Keratinocyte (primary cell): Measurements from ENCODE around the gene FOXN1. TPM values are rescaled to one million over a fixed set of nuclear protein-coding genes. Genes with fewer than 3 reads are reported as not detected.

Experiments
- DNase-seq: peaks from one replicate; pipeline ENCODE4 v3.0.0-alpha.2; 2011; ENCODE audit warnings: low read depth, missing footprints, low spot score
- FAIRE-seq: peaks from 2 replicates; lab custom pipeline; 2011; peaks lifted over from hg19 to GRCh38; lab: Jason Lieb, UNC
- H2AFZ ChIP-seq: 2 replicates; pipeline ENCODE4 v1.6.0; 2012; ENCODE audit warnings: low read length, control low read depth, inconsistent platforms; ENCODE audit not compliant: control insufficient read depth
- H3K27ac ChIP-seq: 2 replicates; pipeline ENCODE4 v1.5.1; 2011; ENCODE audit warnings: low read length; ENCODE audit not compliant: control insufficient read depth, insufficient read depth
- H3K27me3 ChIP-seq: 3 replicates; pipeline ENCODE4 v1.6.0; 2011; ENCODE audit warnings: low read length; ENCODE audit not compliant: control insufficient read depth, insufficient read depth; ENCODE audit errors: extremely low read depth
- H3K36me3 ChIP-seq, 2 experiments: 2 replicates in 1 of 2; 3 replicates in 1 of 2; pipeline ENCODE4 v1.5.1; 2011; ENCODE audit warnings: low read length in 2 of 2, mild to moderate bottlenecking in 1 of 2; ENCODE audit not compliant: control insufficient read depth in 2 of 2, insufficient read depth in 2 of 2; ENCODE audit errors: extremely low read depth in 1 of 2
- H3K4me1 ChIP-seq: 3 replicates; pipeline ENCODE4 v1.5.1; 2011; ENCODE audit warnings: low read length; ENCODE audit not compliant: control insufficient read depth, insufficient read depth; ENCODE audit errors: extremely low read depth
- H3K4me2 ChIP-seq: 3 replicates; pipeline ENCODE4 v1.6.0; 2011; ENCODE audit warnings: low read depth, low read length; ENCODE audit not compliant: control insufficient read depth, insufficient read depth; ENCODE audit errors: extremely low read depth
- H3K4me3 ChIP-seq, 3 experiments: fragments of 200-600 bp in 1 of 3; sonication (generic) in 1 of 3; 2 replicates in 2 of 3; 3 replicates in 1 of 3; pipeline ENCODE4 v1.5.1; 2011 to 2016; ENCODE audit warnings: low read length in 3 of 3, mild to moderate bottlenecking in 3 of 3, control low read depth in 2 of 3, inconsistent platforms in 1 of 3, low read depth in 1 of 3, mixed read lengths in 1 of 3, mixed run types in 1 of 3, moderate library complexity in 1 of 3; ENCODE audit not compliant: control insufficient read depth in 2 of 3, insufficient read depth in 2 of 3; ENCODE audit errors: extremely low read depth in 1 of 3
- H3K79me2 ChIP-seq: 2 replicates; pipeline ENCODE4 v1.6.0; 2012; ENCODE audit warnings: low read length; ENCODE audit not compliant: control insufficient read depth, insufficient read depth
- H3K9ac ChIP-seq: 3 replicates; pipeline ENCODE4 v1.6.0; 2011; ENCODE audit warnings: low read length; ENCODE audit not compliant: control insufficient read depth, insufficient read depth; ENCODE audit errors: extremely low read depth
- H3K9me1 ChIP-seq: 3 replicates; pipeline ENCODE4 v1.6.0; 2011; ENCODE audit warnings: low read length; ENCODE audit not compliant: control insufficient read depth, insufficient read depth; ENCODE audit errors: extremely low read depth
- H3K9me3 ChIP-seq: 2 replicates; pipeline ENCODE4 v1.5.1; 2012; ENCODE audit warnings: low read depth, low read length; ENCODE audit not compliant: control insufficient read depth
- H4K20me1 ChIP-seq: 3 replicates; pipeline ENCODE4 v1.6.0; 2011; ENCODE audit warnings: low read length; ENCODE audit not compliant: control insufficient read depth, insufficient read depth; ENCODE audit errors: extremely low read depth
- EZH2 ChIP-seq: IDR thresholded peaks from one replicate; pipeline ENCODE4 v1.6.1; 2012; ENCODE audit warnings: inconsistent platforms, mild to moderate bottlenecking, low read length, moderate library complexity
- dilution Hi-C: fragments of 300-500 bp; cut with MboI; formaldehyde crosslinking; loops from one replicate; pipeline ENCODE4 v1.7.0; 2020; ENCODE audit warnings: low sequenced_read_pairs; ENCODE audit not compliant: extremely low pct_ligation_motif_present
- polyA plus RNA-seq, 5 experiments: library from polyadenylated mRNA; depleted of rRNA in 3 of 5; stranded (reverse) in 3 of 5; stranded (forward) in 1 of 5; unstranded in 1 of 5; fragments of >200 nt; gene quantifications; 1 replicate in 1 of 5; 2 replicates in 3 of 5; 3 replicates in 1 of 5; pipeline versions ENCODE4 v1.2.1 to v1.2.3, GENCODE V29; 2011 to 2012; ENCODE audit warnings: missing spikeins in 2 of 5, low read depth in 1 of 5, low replicate concordance in 1 of 5
- TF ChIP-seq, protein P1 (sequence below), 3 experiments: IDR thresholded peaks in 1 of 3; conservative IDR thresholded peaks in 1 of 3; optimal IDR thresholded peaks in 1 of 3; 2 replicates in 2 of 3; 3 replicates in 1 of 3; pipeline versions ENCODE3 to v1.5.1; 2011; ENCODE audit warnings: low read length in 3 of 3, mild to moderate bottlenecking in 3 of 3, moderate library complexity in 2 of 3, control low read depth in 1 of 3, inconsistent platforms in 1 of 3; ENCODE audit not compliant: insufficient read depth in 2 of 3; ENCODE audit errors: extremely low read depth in 1 of 3

FOXN1 gene
- polyA plus RNA-seq, 1 donor (not counting 4 experiments of a cell fraction or from before 2014, with no cell fraction given): 0.29 TPM

DNA sequence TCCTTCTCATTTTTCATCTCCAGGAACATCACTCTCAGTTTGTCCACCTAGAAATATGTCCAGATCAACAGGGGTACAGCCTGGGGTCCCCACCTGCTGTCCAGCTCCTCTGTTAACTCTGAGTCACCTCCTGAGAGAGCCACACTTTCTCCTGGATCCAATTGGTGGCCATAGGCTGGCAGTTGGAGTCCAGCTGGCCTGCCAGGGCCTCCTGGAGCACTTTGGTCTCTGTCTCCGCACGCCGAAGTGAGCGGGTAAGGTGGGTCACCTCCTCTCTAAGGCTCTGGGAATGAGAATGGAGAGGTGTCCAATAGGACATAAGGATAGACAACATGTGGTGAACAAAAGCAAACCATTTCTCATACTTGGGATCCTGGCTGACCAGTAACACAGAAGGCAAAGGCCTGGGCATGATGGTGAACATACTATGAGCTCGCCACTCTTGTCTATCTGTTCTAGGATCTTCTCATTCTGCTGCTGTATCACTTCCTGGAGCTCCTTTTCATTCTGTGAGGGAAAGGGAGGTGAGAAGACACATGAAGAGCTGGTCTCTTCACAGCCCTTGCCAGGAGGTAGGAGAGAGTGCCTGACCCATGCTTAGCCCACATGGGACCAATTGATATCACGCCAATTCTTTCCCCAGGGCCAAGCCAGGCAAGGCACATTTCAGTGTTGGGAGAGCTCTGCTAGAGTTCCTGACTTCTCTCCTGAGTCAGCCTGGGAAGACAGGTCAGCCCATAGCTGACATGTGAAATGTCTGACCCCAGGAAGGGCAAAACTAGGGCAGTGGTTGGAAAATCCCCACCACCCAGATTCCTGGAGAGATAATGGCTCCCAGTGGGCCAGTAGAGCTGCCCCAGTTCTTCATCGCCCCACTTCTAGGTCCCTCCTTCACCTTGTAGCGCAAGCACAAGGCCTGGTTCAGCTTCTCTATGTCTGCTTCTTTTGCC lies 72.4 kb downstream of the FOXN1 start:
- no peaks in the 10 kb centered on the region for H3K27me3 ChIP-seq
- no peaks in the 10 kb centered on the region for H3K9me1 ChIP-seq
- no peak overlapping the region for H3K9ac ChIP-seq
- H4K20me1 ChIP-seq: no peaks in the 10 kb centered on the region
- peaks cover 6% of the 10 kb centered on the region for H3K4me1 ChIP-seq
- H3K4me2 ChIP-seq: no peak overlapping the region
- H3K9me3 ChIP-seq: no peaks in the 10 kb centered on the region
- dilution Hi-C loops: no loop called here
- H3K36me3 ChIP-seq: peaks cover 12 to 41% of the 10 kb centered on the region in 2 experiments
- TF ChIP-seq, protein P1, sequence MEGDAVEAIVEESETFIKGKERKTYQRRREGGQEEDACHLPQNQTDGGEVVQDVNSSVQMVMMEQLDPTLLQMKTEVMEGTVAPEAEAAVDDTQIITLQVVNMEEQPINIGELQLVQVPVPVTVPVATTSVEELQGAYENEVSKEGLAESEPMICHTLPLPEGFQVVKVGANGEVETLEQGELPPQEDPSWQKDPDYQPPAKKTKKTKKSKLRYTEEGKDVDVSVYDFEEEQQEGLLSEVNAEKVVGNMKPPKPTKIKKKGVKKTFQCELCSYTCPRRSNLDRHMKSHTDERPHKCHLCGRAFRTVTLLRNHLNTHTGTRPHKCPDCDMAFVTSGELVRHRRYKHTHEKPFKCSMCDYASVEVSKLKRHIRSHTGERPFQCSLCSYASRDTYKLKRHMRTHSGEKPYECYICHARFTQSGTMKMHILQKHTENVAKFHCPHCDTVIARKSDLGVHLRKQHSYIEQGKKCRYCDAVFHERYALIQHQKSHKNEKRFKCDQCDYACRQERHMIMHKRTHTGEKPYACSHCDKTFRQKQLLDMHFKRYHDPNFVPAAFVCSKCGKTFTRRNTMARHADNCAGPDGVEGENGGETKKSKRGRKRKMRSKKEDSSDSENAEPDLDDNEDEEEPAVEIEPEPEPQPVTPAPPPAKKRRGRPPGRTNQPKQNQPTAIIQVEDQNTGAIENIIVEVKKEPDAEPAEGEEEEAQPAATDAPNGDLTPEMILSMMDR (optimal IDR thresholded peaks at IDR 0.05 in 1 of 3, IDR thresholded peaks at IDR 0.05 in 1 of 3, conservative IDR thresholded peaks at IDR 0.05 in 1 of 3; ENCODE audit: extremely low read depth in 1 of 3, insufficient read depth in 2 of 3, low read length in 3 of 3): no peak
- TF ChIP-seq EZH2: no peak
- no peak overlapping the region for H3K4me3 ChIP-seq
- H2AFZ ChIP-seq: no peak overlapping the region
- DNase-seq: no peak
- FAIRE-seq: no peak
- no peak overlapping the region for H3K27ac ChIP-seq
- no peaks in the 10 kb centered on the region for H3K79me2 ChIP-seq

DNA sequence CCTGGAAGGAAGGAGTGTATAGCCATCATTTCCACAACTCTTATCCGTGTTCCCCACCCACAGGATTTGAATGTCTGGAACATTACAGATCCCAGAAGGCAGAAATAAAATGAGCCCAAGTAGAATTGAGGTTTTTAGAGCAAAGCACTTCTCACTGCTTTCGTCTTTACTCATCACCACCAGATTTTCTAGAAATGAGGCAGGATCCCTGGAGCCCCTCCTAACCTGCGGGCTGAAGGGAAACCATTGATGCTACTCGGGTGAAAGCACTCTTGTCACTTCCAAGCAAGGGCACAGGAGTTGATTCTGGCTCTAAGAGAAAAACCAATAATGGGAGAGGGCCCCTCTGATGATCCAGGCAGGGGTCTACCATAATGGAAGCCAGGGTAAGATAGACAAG lies 73.4 kb downstream of the FOXN1 start:
- no peaks in the 10 kb centered on the region for H4K20me1 ChIP-seq
- no peaks in the 10 kb centered on the region for H3K79me2 ChIP-seq
- dilution Hi-C loops: no loop called here
- no peak overlapping the region for H3K4me2 ChIP-seq
- H3K9me3 ChIP-seq: no peaks in the 10 kb centered on the region
- FAIRE-seq (no peak), DNase-seq (no peak)
- H3K4me1 ChIP-seq: peaks cover 6% of the 10 kb centered on the region
- no peak overlapping the region for H3K27ac ChIP-seq
- no peak overlapping the region for H2AFZ ChIP-seq
- H3K27me3 ChIP-seq: no peaks in the 10 kb centered on the region
- TF ChIP-seq EZH2: no peak
- TF ChIP-seq, protein P1 (optimal IDR thresholded peaks at IDR 0.05 in 1 of 3, IDR thresholded peaks at IDR 0.05 in 1 of 3, conservative IDR thresholded peaks at IDR 0.05 in 1 of 3; ENCODE audit: extremely low read depth in 1 of 3, insufficient read depth in 2 of 3, low read length in 3 of 3): no peak
- H3K36me3 ChIP-seq: peaks cover 10 to 49% of the 10 kb centered on the region in 2 experiments
- H3K4me3 ChIP-seq: no peak overlapping the region
- no peaks in the 10 kb centered on the region for H3K9me1 ChIP-seq
- H3K9ac ChIP-seq: no peak overlapping the region
